ENCODE results near the gene SPOCK1.

Gene SPOCK1

GRCh38 chr5:137118629-137119028, 380.5 kb downstream of the SPOCK1 start:
- no peak for TF ChIP-seq CTCF (IDR thresholded peaks at IDR 0.05; ENCODE audit: borderline replicate concordance, insufficient read depth, low read depth, low read length)
- H3K4me3 ChIP-seq (ENCODE audit: low read depth, low read length), result no peak overlapping the region

GRCh38 chr5:137115152-137115551, 384.0 kb downstream of the SPOCK1 start:
- no peak overlapping the region for H3K4me3 ChIP-seq (ENCODE audit: low read depth, low read length)
- TF ChIP-seq CTCF (IDR thresholded peaks at IDR 0.05; ENCODE audit: borderline replicate concordance, insufficient read depth, low read depth, low read length), result no peak

GRCh38 chr5:137114529-137114928, 384.6 kb downstream of the SPOCK1 start:
- no peak for TF ChIP-seq CTCF (IDR thresholded peaks at IDR 0.05; ENCODE audit: borderline replicate concordance, insufficient read depth, low read depth, low read length)
- H3K4me3 ChIP-seq (ENCODE audit: low read depth, low read length), result no peak overlapping the region

- no peak overlapping the region for H3K4me3 ChIP-seq (ENCODE audit: low read depth, low read length)
- no peak for TF ChIP-seq CTCF (IDR thresholded peaks at IDR 0.05; ENCODE audit: borderline replicate concordance, insufficient read depth, low read depth, low read length)
Measured at GRCh38 chr5:137113939-137114338, 385.2 kb downstream of the SPOCK1 start.

GRCh38 chr5:137113161-137113560, 386.0 kb downstream of the SPOCK1 start:
- no peak overlapping the region for H3K4me3 ChIP-seq (ENCODE audit: low read depth, low read length)
- no peak for TF ChIP-seq CTCF (IDR thresholded peaks at IDR 0.05; ENCODE audit: borderline replicate concordance, insufficient read depth, low read depth, low read length)

GRCh38 chr5:137105351-137106035, 393.6 kb downstream of the SPOCK1 start:
- no peak overlapping the region for H3K4me3 ChIP-seq (ENCODE audit: low read depth, low read length)
- no peak for TF ChIP-seq CTCF (IDR thresholded peaks at IDR 0.05; ENCODE audit: borderline replicate concordance, insufficient read depth, low read depth, low read length)

- H3K4me3 ChIP-seq (ENCODE audit: low read depth, low read length), result no peak overlapping the region
- TF ChIP-seq CTCF (IDR thresholded peaks at IDR 0.05; ENCODE audit: borderline replicate concordance, insufficient read depth, low read depth, low read length), result no peak
Measured at GRCh38 chr5:137101544-137101943, 397.6 kb downstream of the SPOCK1 start.

Measured in GM12875 (cell line).